Keratinocyte (primary cell): Measurements from ENCODE around the gene AHSP. TPM values are rescaled to one million over a fixed set of nuclear protein-coding genes. Genes with fewer than 3 reads are reported as not detected.

Source experiments
- DNase-seq: peaks from one replicate; pipeline ENCODE4 v3.0.0-alpha.2; 2011; ENCODE audit warnings: low read depth, missing footprints, low spot score
- FAIRE-seq: peaks from 2 replicates; lab custom pipeline; 2011; peaks lifted over from hg19 to GRCh38; lab: Jason Lieb, UNC
- H2AFZ ChIP-seq: 2 replicates; pipeline ENCODE4 v1.6.0; 2012; ENCODE audit warnings: low read length, control low read depth, inconsistent platforms; ENCODE audit not compliant: control insufficient read depth
- H3K27ac ChIP-seq: 2 replicates; pipeline ENCODE4 v1.5.1; 2011; ENCODE audit warnings: low read length; ENCODE audit not compliant: control insufficient read depth, insufficient read depth
- H3K27me3 ChIP-seq: 3 replicates; pipeline ENCODE4 v1.6.0; 2011; ENCODE audit warnings: low read length; ENCODE audit not compliant: control insufficient read depth, insufficient read depth; ENCODE audit errors: extremely low read depth
- H3K36me3 ChIP-seq, 2 experiments: 2 replicates in 1 of 2; 3 replicates in 1 of 2; pipeline ENCODE4 v1.5.1; 2011; ENCODE audit warnings: low read length in 2 of 2, mild to moderate bottlenecking in 1 of 2; ENCODE audit not compliant: control insufficient read depth in 2 of 2, insufficient read depth in 2 of 2; ENCODE audit errors: extremely low read depth in 1 of 2
- H3K4me1 ChIP-seq: 3 replicates; pipeline ENCODE4 v1.5.1; 2011; ENCODE audit warnings: low read length; ENCODE audit not compliant: control insufficient read depth, insufficient read depth; ENCODE audit errors: extremely low read depth
- H3K4me2 ChIP-seq: 3 replicates; pipeline ENCODE4 v1.6.0; 2011; ENCODE audit warnings: low read depth, low read length; ENCODE audit not compliant: control insufficient read depth, insufficient read depth; ENCODE audit errors: extremely low read depth
- H3K4me3 ChIP-seq, 3 experiments: fragments of 200-600 bp in 1 of 3; sonication (generic) in 1 of 3; 2 replicates in 2 of 3; 3 replicates in 1 of 3; pipeline ENCODE4 v1.5.1; 2011 to 2016; ENCODE audit warnings: low read length in 3 of 3, mild to moderate bottlenecking in 3 of 3, control low read depth in 2 of 3, inconsistent platforms in 1 of 3, low read depth in 1 of 3, mixed read lengths in 1 of 3, mixed run types in 1 of 3, moderate library complexity in 1 of 3; ENCODE audit not compliant: control insufficient read depth in 2 of 3, insufficient read depth in 2 of 3; ENCODE audit errors: extremely low read depth in 1 of 3
- H3K79me2 ChIP-seq: 2 replicates; pipeline ENCODE4 v1.6.0; 2012; ENCODE audit warnings: low read length; ENCODE audit not compliant: control insufficient read depth, insufficient read depth
- H3K9ac ChIP-seq: 3 replicates; pipeline ENCODE4 v1.6.0; 2011; ENCODE audit warnings: low read length; ENCODE audit not compliant: control insufficient read depth, insufficient read depth; ENCODE audit errors: extremely low read depth
- H3K9me1 ChIP-seq: 3 replicates; pipeline ENCODE4 v1.6.0; 2011; ENCODE audit warnings: low read length; ENCODE audit not compliant: control insufficient read depth, insufficient read depth; ENCODE audit errors: extremely low read depth
- H3K9me3 ChIP-seq: 2 replicates; pipeline ENCODE4 v1.5.1; 2012; ENCODE audit warnings: low read depth, low read length; ENCODE audit not compliant: control insufficient read depth
- H4K20me1 ChIP-seq: 3 replicates; pipeline ENCODE4 v1.6.0; 2011; ENCODE audit warnings: low read length; ENCODE audit not compliant: control insufficient read depth, insufficient read depth; ENCODE audit errors: extremely low read depth
- CTCF ChIP-seq, 3 experiments: IDR thresholded peaks in 1 of 3; conservative IDR thresholded peaks in 1 of 3; optimal IDR thresholded peaks in 1 of 3; 2 replicates in 2 of 3; 3 replicates in 1 of 3; pipeline versions ENCODE3 to v1.5.1; 2011; ENCODE audit warnings: low read length in 3 of 3, mild to moderate bottlenecking in 3 of 3, moderate library complexity in 2 of 3, control low read depth in 1 of 3, inconsistent platforms in 1 of 3; ENCODE audit not compliant: insufficient read depth in 2 of 3; ENCODE audit errors: extremely low read depth in 1 of 3
- EZH2 ChIP-seq: IDR thresholded peaks from one replicate; pipeline ENCODE4 v1.6.1; 2012; ENCODE audit warnings: inconsistent platforms, mild to moderate bottlenecking, low read length, moderate library complexity
- dilution Hi-C: fragments of 300-500 bp; cut with MboI; formaldehyde crosslinking; loops from one replicate; pipeline ENCODE4 v1.7.0; 2020; ENCODE audit warnings: low sequenced_read_pairs; ENCODE audit not compliant: extremely low pct_ligation_motif_present
- polyA plus RNA-seq, 5 experiments: library from polyadenylated mRNA; depleted of rRNA in 3 of 5; stranded (reverse) in 3 of 5; stranded (forward) in 1 of 5; unstranded in 1 of 5; fragments of >200 nt; gene quantifications; 1 replicate in 1 of 5; 2 replicates in 3 of 5; 3 replicates in 1 of 5; pipeline versions ENCODE4 v1.2.1 to v1.2.3, GENCODE V29; 2011 to 2012; ENCODE audit warnings: missing spikeins in 2 of 5, low read depth in 1 of 5, low replicate concordance in 1 of 5

Gene AHSP
- polyA plus RNA-seq, 1 donor (not counting 4 experiments of a cell fraction or from before 2014, with no cell fraction given) = not detected

- FAIRE-seq = no peak
- Histone ChIP-seq H3K27me3 (no peaks in the 10 kb centered on the region), H3K27ac (no peak overlapping the region), H3K9me1 (no peaks in the 10 kb centered on the region), H2AFZ (no peak overlapping the region), H3K4me2 (no peak overlapping the region), H3K36me3 (peaks cover 9% of the 10 kb centered on the region in 2 experiments), H3K4me1 (peaks cover 7% of the 10 kb centered on the region), H4K20me1 (no peaks in the 10 kb centered on the region), H3K9ac (no peak overlapping the region), H3K79me2 (peaks cover 8% of the 10 kb centered on the region), H3K9me3 (no peaks in the 10 kb centered on the region), H3K4me3 (no peak overlapping the region)
- dilution Hi-C loops = no loop called here
- no peak for DNase-seq
- TF ChIP-seq EZH2 = no peak
- TF ChIP-seq CTCF (optimal IDR thresholded peaks at IDR 0.05 in 1 of 3, IDR thresholded peaks at IDR 0.05 in 1 of 3, conservative IDR thresholded peaks at IDR 0.05 in 1 of 3; ENCODE audit: extremely low read depth in 1 of 3, insufficient read depth in 2 of 3, low read length in 3 of 3) = no peak
These were observed 23.5 kb upstream of the AHSP start for GRCh38 chr16:31504159-31504558.

- Histone ChIP-seq H3K4me2 (no peak overlapping the region), H3K4me3 (no peak overlapping the region), H2AFZ (no peak overlapping the region), H3K9me1 (no peaks in the 10 kb centered on the region), H3K79me2 (peaks cover 8% of the 10 kb centered on the region), H3K9me3 (no peaks in the 10 kb centered on the region), H3K27me3 (no peaks in the 10 kb centered on the region), H3K4me1 (peaks cover 7% of the 10 kb centered on the region), H3K36me3 (peaks cover 3 to 5% of the 10 kb centered on the region in 2 experiments), H3K9ac (no peak overlapping the region), H4K20me1 (no peaks in the 10 kb centered on the region), H3K27ac (no peak overlapping the region)
- no peak for DNase-seq
- dilution Hi-C loops = no loop called here
- FAIRE-seq = no peak
- TF ChIP-seq CTCF (optimal IDR thresholded peaks at IDR 0.05 in 1 of 3, IDR thresholded peaks at IDR 0.05 in 1 of 3, conservative IDR thresholded peaks at IDR 0.05 in 1 of 3; ENCODE audit: extremely low read depth in 1 of 3, insufficient read depth in 2 of 3, low read length in 3 of 3) (no peak), EZH2 (no peak)
These were observed 22.2 kb upstream of the AHSP start for GRCh38 chr16:31505483-31505882.
